ENCODE results near the gene ZNF324B. TPM values are rescaled to one million over a fixed set of nuclear protein-coding genes. Genes with fewer than 3 reads are reported as not detected.

The ZNF324B gene
- total and polyA plus RNA-seq, 2 of the 8 experiments (the other 6 are each of a cell fraction or from before 2014, with no cell fraction given) = 2.9 to 6.0 TPM

DNA sequence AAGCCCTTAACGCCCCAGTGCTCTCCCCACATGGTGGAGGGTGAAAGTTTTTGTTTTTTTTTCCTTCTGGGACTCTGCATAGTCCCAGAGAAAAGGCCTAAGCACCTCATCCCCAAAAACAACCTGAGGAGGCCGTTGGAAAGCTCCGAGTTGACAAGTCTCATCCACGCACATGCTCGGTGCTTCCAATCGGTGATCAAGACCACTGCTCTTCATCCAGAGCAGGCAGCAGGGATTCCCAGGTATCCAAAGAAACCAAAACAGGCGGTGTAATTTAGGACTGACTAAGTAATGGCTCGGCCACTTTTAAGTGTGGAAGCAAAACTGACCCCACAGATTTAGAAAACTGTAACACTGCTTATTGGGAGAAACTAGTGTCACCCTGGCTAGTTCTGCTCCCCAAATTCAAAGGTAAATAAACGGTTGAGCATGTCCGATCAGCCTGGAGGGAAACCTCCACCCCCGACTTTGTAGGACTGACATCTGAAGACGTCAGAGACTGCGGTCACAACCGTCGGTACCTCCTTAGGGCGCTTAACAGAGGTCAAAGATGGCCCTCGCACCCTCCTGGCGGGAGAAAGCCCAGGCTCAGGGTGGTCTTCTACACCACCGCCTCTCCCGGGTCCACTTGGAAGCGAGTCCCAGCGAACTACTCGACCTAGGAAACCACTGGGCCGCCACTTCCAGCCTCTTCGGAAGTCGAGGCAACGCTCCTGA is 23.7 kb downstream of the ZNF324B start:
- DNase-seq (ENCODE audit: low read depth in 1 of 2, low spot score in 2 of 2) (no peak), FAIRE-seq (no peak)
- Histone ChIP-seq H4K91ac (replicated peaks; ENCODE audit: insufficient read length, low read length) (no peak overlapping the region), H3K23me2 (ENCODE audit: low read depth, low read length) (peaks cover 14% of the 10 kb centered on the region), H3K36me3 (ENCODE audit: control insufficient read depth in 2 of 4, insufficient read depth in 4 of 4, low read length in 3 of 4) (peaks cover 2 to 7% (median 4%) of the 10 kb centered on the region in 4 experiments; a peak in 5 of 8 replicates), H3K27ac (ENCODE audit: low read depth, low read length) (no peak overlapping the region), H4K8ac (ENCODE audit: extremely low read depth, insufficient read depth, low read length) (no peak overlapping the region), H2BK20ac (ENCODE audit: low read length) (no peak overlapping the region), H2AK5ac (ENCODE audit: low read depth, low read length) (no peak overlapping the region), H3K18ac (ENCODE audit: extremely low read depth, low read length) (no peak overlapping the region; the same call in 1 of the 2 replicates), H3K4ac (replicated peaks; ENCODE audit: insufficient read length, low read depth, low read length) (no peak overlapping the region), H2AFZ (ENCODE audit: low read length) (peak overlapping the region; percentile 48; the same call in 1 of the 2 replicates), H3K56ac (replicated peaks; ENCODE audit: insufficient read length, low read depth, low read length) (no peak overlapping the region), H3K4me2 (ENCODE audit: insufficient read depth in 1 of 2, low read depth in 2 of 2, low read length in 2 of 2) (peak overlapping the region; percentile 88 to 94), H4K20me1 (replicated peaks in 1 of 2; ENCODE audit: control insufficient read depth in 1 of 2, insufficient read depth in 2 of 2, low read length in 2 of 2) (peaks cover 4 to 6% of the 10 kb centered on the region in 2 experiments), H2BK15ac (ENCODE audit: low read length) (no peak overlapping the region), H2BK120ac (replicated peaks; ENCODE audit: low read depth, low read length) (no peak overlapping the region), H3K9me3 (ENCODE audit: insufficient read depth in 2 of 2, low read depth in 1 of 2, low read length in 1 of 2) (no peaks in the 10 kb centered on the region), H3K27me3 (replicated peaks in 1 of 4; ENCODE audit: control insufficient read depth in 3 of 4, extremely low read depth in 1 of 4, insufficient read depth in 3 of 4, low read length in 3 of 4) (peaks cover 0 to 3% (median 0%) of the 10 kb centered on the region in 4 experiments; a peak in 3 of 7 replicates), H4K5ac (ENCODE audit: insufficient read length, low read depth, low read length) (no peak overlapping the region), H2BK12ac (ENCODE audit: low read depth, low read length) (no peak overlapping the region), H3K4me1 (replicated peaks in 1 of 4; ENCODE audit: control insufficient read depth in 3 of 4, insufficient read depth in 4 of 4, low read length in 3 of 4) (peaks cover 0 to 6% (median 5%) of the 10 kb centered on the region in 4 experiments; a peak in 6 of 7 replicates), H3K23ac (ENCODE audit: insufficient read length) (no peak overlapping the region), H3K9ac (replicated peaks in 1 of 4; ENCODE audit: extremely low read depth in 1 of 4, low read depth in 3 of 4, low read length in 3 of 4) (peak overlapping the region in 1 of 4 experiments; percentile 16; a peak in 4 of 7 replicates), H2BK5ac (ENCODE audit: low read depth, low read length) (no peak overlapping the region), H3K14ac (ENCODE audit: insufficient read length) (no peak overlapping the region), H3K4me3 (ENCODE audit: extremely low read depth in 1 of 4, insufficient read depth in 2 of 4, low read depth in 3 of 4, low read length in 4 of 4) (peak overlapping the region; percentile 42 to 76 (median 70)), H3K79me1 (ENCODE audit: low read depth, low read length) (no peaks in the 10 kb centered on the region), H3K79me2 (ENCODE audit: control insufficient read depth in 1 of 2, insufficient read depth in 2 of 2, low read length in 2 of 2) (no peaks in the 10 kb centered on the region)
- ChIA-PET POLR2A (ENCODE audit: partially characterized antibody) (interaction anchor here (0.6 to 1.9 kb wide), 7 partner anchors 9 to 243 kb away, joined by 3 to 10 read pairs (median 4); partner anchors contain the start of genes ZNF324, ZNF324B and ZSCAN22), CTCF (ENCODE audit: partially characterized antibody) (interaction anchor here (0.7 to 1.3 kb wide), 3 partner anchors 25 to 48 kb away, joined by 3 to 4 read pairs (median 3); no protein-coding TSS in a partner anchor)
- WGBS, 2 experiments (ENCODE audit: extremely low coverage in 1 of 2, insufficient coverage in 1 of 2, insufficient read length in 1 of 2, insufficient replicate concordance in 2 of 2, low coverage in 1 of 2, low lambda C conversion rate in 2 of 2, missing lambda C conversion rate in 1 of 2) = 26% methylated on average over 25 of the region's 27 CpGs; no CpG with 5 or more reads in 1 of the 2 experiments
- no peak for TF ChIP-seq TAF7 (optimal IDR thresholded peaks at IDR 0.05; ENCODE audit: borderline replicate concordance, low read depth, low read length)
- TF ChIP-seq KDM4A (IDR thresholded peaks at IDR 0.05; ENCODE audit: low read depth, low read length, severe bottlenecking) = no peak
- TF ChIP-seq CHD1 (IDR thresholded peaks at IDR 0.05; ENCODE audit: low read depth, low read length) = no peak
- TF ChIP-seq, protein P1, sequence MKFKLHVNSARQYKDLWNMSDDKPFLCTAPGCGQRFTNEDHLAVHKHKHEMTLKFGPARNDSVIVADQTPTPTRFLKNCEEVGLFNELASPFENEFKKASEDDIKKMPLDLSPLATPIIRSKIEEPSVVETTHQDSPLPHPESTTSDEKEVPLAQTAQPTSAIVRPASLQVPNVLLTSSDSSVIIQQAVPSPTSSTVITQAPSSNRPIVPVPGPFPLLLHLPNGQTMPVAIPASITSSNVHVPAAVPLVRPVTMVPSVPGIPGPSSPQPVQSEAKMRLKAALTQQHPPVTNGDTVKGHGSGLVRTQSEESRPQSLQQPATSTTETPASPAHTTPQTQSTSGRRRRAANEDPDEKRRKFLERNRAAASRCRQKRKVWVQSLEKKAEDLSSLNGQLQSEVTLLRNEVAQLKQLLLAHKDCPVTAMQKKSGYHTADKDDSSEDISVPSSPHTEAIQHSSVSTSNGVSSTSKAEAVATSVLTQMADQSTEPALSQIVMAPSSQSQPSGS (IDR thresholded peaks at IDR 0.05; ENCODE audit: low read length) = 0 out of 2 replicates have a peak, but pooled peaks have one; percentile 11
- TF ChIP-seq YY1 (IDR thresholded peaks at IDR 0.05; ENCODE audit: low read depth, low read length) = 0 out of 2 replicates have a peak, but pooled peaks have one; percentile 11
- no peak for TF ChIP-seq HDAC2 (IDR thresholded peaks at IDR 0.05; ENCODE audit: borderline replicate concordance in 1 of 2, low read depth in 2 of 2, low read length in 2 of 2)
- TF ChIP-seq ASH2L (IDR thresholded peaks at IDR 0.05; ENCODE audit: low read length) = no peak
- no peak for TF ChIP-seq JUND (IDR thresholded peaks at IDR 0.05; ENCODE audit: low read length)
- TF ChIP-seq CTBP2 (IDR thresholded peaks at IDR 0.05; ENCODE audit: borderline replicate concordance, insufficient read depth, insufficient read length, low read length) = no peak

Data from H1 (cell line).